SU-DHL-6 (cell line): ENCODE data around the gene VWA5A.

Experiments used
- CTCF ChIP-seq: fragments of 200-600 bp; sonication (generic); IDR thresholded peaks from one replicate; pipeline ENCODE4 v1.5.1; 2017; ENCODE audit warnings: antibody characterized with exemption, mild to moderate bottlenecking, low read length, moderate library complexity; ENCODE audit not compliant: insufficient read depth, poor library complexity, severe bottlenecking
- EZH2phosphoT487 ChIP-seq: fragments of 200-600 bp; sonication (generic), shearing (Covaris generic); conservative IDR thresholded peaks from 2 replicates; pipeline ENCODE4 v1.6.1; 2018; ENCODE audit warnings: mild to moderate bottlenecking, antibody characterized with exemption, low read length, moderate library complexity, mixed read lengths

- TF ChIP-seq CTCF, result no peak
- no peak for TF ChIP-seq EZH2phosphoT487
These were observed 8.4 kb downstream of the VWA5A start for GRCh38 chr11:124123622-124124021.
